Nephron progenitor cell (in vitro differentiated cells): Measurements from ENCODE around the gene KIAA0232.
A peak's percentile ranks its signal among the peaks of the same experiment; 100 is the strongest.

Source experiments
- DNase-seq: peaks from one replicate; pipeline ENCODE4 v3.0.0; 2021
- H3K27ac Mint-ChIP-seq: 2 replicates; pipeline ENCODE4 v1.8.0; 2021; ENCODE audit warnings: mild to moderate bottlenecking, moderate library complexity, mixed read lengths
- H3K27me3 Mint-ChIP-seq: 2 replicates; pipeline ENCODE4 v1.8.0; 2021; ENCODE audit warnings: mild to moderate bottlenecking, low read depth, mixed read lengths; ENCODE audit not compliant: poor library complexity
- H3K36me3 Mint-ChIP-seq: 2 replicates; pipeline ENCODE4 v1.8.0; 2021; ENCODE audit warnings: low read depth, mixed read lengths
- H3K4me1 Mint-ChIP-seq: 2 replicates; pipeline ENCODE4 v1.8.0; 2021; ENCODE audit warnings: mixed read lengths
- H3K4me3 Mint-ChIP-seq: 2 replicates; pipeline ENCODE4 v1.8.0; 2021; ENCODE audit warnings: mild to moderate bottlenecking, moderate library complexity, mixed read lengths
- H3K9me3 Mint-ChIP-seq: 2 replicates; pipeline ENCODE4 v1.8.0; 2021; ENCODE audit warnings: mild to moderate bottlenecking, moderate library complexity, mixed read lengths
- CTCF ChIP-seq: fragments of 200-600 bp; sonication (generic); IDR thresholded peaks from 2 replicates; pipeline ENCODE4 v1.5.0; 2021; ENCODE audit warnings: antibody characterized with exemption

The KIAA0232 gene

GRCh38 chr4:6749340-6750171 lies 33.0 kb upstream of the KIAA0232 start:
- Mint-ChIP-seq H3K4me1 (peaks cover 44% of the 10 kb centered on the region), H3K27ac (peak overlapping the region; percentile 81), H3K4me3 (no peak overlapping the region), H3K27me3 (no peaks in the 10 kb centered on the region), H3K36me3 (no peaks in the 10 kb centered on the region), H3K9me3 (peaks cover 8% of the 10 kb centered on the region)
- no peak for DNase-seq
- TF ChIP-seq CTCF, result no peak

- Mint-ChIP-seq H3K9me3 (peaks cover 8% of the 10 kb centered on the region), H3K27ac (no peak overlapping the region), H3K4me3 (no peak overlapping the region), H3K4me1 (peaks cover 44% of the 10 kb centered on the region), H3K27me3 (no peaks in the 10 kb centered on the region), H3K36me3 (no peaks in the 10 kb centered on the region)
- DNase-seq, result no peak
- no peak for TF ChIP-seq CTCF
Measured at GRCh38 chr4:6750286-6751221, 32.0 kb upstream of the KIAA0232 start.

- Mint-ChIP-seq H3K4me1 (peaks cover 36% of the 10 kb centered on the region), H3K9me3 (peaks cover 4% of the 10 kb centered on the region), H3K4me3 (no peak overlapping the region), H3K36me3 (no peaks in the 10 kb centered on the region), H3K27ac (no peak overlapping the region), H3K27me3 (no peaks in the 10 kb centered on the region)
- TF ChIP-seq CTCF, result no peak
- no peak for DNase-seq
Measured at GRCh38 chr4:6751611-6752485, 30.7 kb upstream of the KIAA0232 start.

- Mint-ChIP-seq H3K4me3 (no peak overlapping the region), H3K27me3 (no peaks in the 10 kb centered on the region), H3K27ac (no peak overlapping the region), H3K4me1 (peaks cover 30% of the 10 kb centered on the region), H3K9me3 (peaks cover 4% of the 10 kb centered on the region), H3K36me3 (no peaks in the 10 kb centered on the region)
- no peak for DNase-seq
- no peak for TF ChIP-seq CTCF
Measured at GRCh38 chr4:6752486-6752829, 30.1 kb upstream of the KIAA0232 start.

GRCh38 chr4:6753103-6753560 lies 29.4 kb upstream of the KIAA0232 start:
- no peaks in the 10 kb centered on the region for H3K36me3 Mint-ChIP-seq
- no peaks in the 10 kb centered on the region for H3K27me3 Mint-ChIP-seq
- H3K9me3 Mint-ChIP-seq, result peaks cover 4% of the 10 kb centered on the region
- peaks cover 24% of the 10 kb centered on the region for H3K4me1 Mint-ChIP-seq
- no peak overlapping the region for H3K4me3 Mint-ChIP-seq
- DNase-seq, result no peak
- no peak overlapping the region for H3K27ac Mint-ChIP-seq
- TF ChIP-seq CTCF, result no peak
